Sigmoid colon (tissue), 7 donors: ENCODE results near the gene PET117. TPM values are rescaled to one million over a fixed set of nuclear protein-coding genes. Genes with fewer than 3 reads are reported as not detected.
"Not testable (repeated sequence)": the region's sequence is repeated elsewhere in the genome, so short reads cannot be mapped to it uniquely, and the experiment has no call there.

ENCODE experiments used
- DNase-seq: peaks from one replicate; pipeline ENCODE4 v3.0.0-alpha.2; 2019
- H3K27ac ChIP-seq, 4 donors: fragments of 200-600 bp; sonication (generic); one replicate each; pipeline ENCODE4 v1.5.1; 2016 to 2019; ENCODE audit warnings: mild to moderate bottlenecking in 1 of 4
- H3K27me3 ChIP-seq, 3 donors: fragments of 200-600 bp; sonication (generic); one replicate each; pipeline ENCODE4 v1.5.1; 2019; ENCODE audit warnings: mild to moderate bottlenecking in 1 of 3
- H3K36me3 ChIP-seq, 4 donors: fragments of 200-600 bp; sonication (generic); one replicate each; pipeline ENCODE4 v1.5.1; 2016 to 2019
- H3K4me1 ChIP-seq, 4 donors: fragments of 200-600 bp; sonication (generic); one replicate each; pipeline ENCODE4 v1.5.1; 2017 to 2019
- H3K4me3 ChIP-seq, 4 donors: fragments of 200-600 bp; sonication (generic); one replicate each; pipeline ENCODE4 v1.5.1; 2017 to 2019; ENCODE audit warnings: mild to moderate bottlenecking in 2 of 4, moderate library complexity in 1 of 4
- H3K9me3 ChIP-seq, 4 donors: fragments of 200-600 bp in 3 of 4; sonication (generic) in 3 of 4; one replicate each; pipeline versions ENCODE4 v1.5.1 to v1.6.1; 2013 to 2019
- EP300 ChIP-seq, 4 donors: sonication (generic); formaldehyde crosslinking; IDR thresholded peaks; one replicate each; pipeline ENCODE4 v1.6.1; 2017; ENCODE audit warnings: antibody characterized with exemption in 4 of 4
- POLR2A ChIP-seq, 2 donors: fragments of 450-650 bp; IDR thresholded peaks; one replicate each; pipeline ENCODE4 v1.6.1; 2016; ENCODE audit warnings: antibody characterized with exemption in 2 of 2, mild to moderate bottlenecking in 2 of 2, moderate library complexity in 2 of 2
- POLR2AphosphoS5 ChIP-seq, 4 donors: sonication (generic); formaldehyde crosslinking; IDR thresholded peaks; one replicate each; pipeline ENCODE4 v1.6.1; 2017; ENCODE audit warnings: antibody characterized with exemption in 4 of 4
- WGBS, 2 donors: extraction: QIAGEN DNeasy Blood & Tissue Kit; methylation state at CpG; one replicate each; pipeline ENCODE4 v1.1.7; 2013; 5-methylcytosine and 5-hydroxymethylcytosine counted together
- intact Hi-C: fragments of 100-400 bp; cut with DNase I; formaldehyde crosslinking; loops from one replicate; pipeline ENCODE4 v1.15.1; 2023
- polyA plus RNA-seq, 3 donors: library from polyadenylated mRNA; stranded (reverse); fragments of 200-250 nt; gene quantifications; one replicate each; pipeline ENCODE4 v1.2.3, GENCODE V29; 2013
- total RNA-seq, 4 donors: library from RNA; depleted of rRNA; stranded (reverse); fragments of >200 nt; gene quantifications; one replicate each; pipeline ENCODE4 v1.1.0, GENCODE V29; 2016
- TF ChIP-seq, protein P1 (sequence below), 4 experiments: fragments of 450-650 bp in 3 of 4; fragments of 200-600 bp in 1 of 4; IDR thresholded peaks; one replicate each; pipeline ENCODE4 v1.5.1; 2016 to 2019; ENCODE audit warnings: antibody characterized with exemption in 4 of 4, mild to moderate bottlenecking in 3 of 4, moderate library complexity in 2 of 4
- donor health status: healthy with polysubstance abuse.
- donor health status: Bipolar disorder and iron deficiency.
- donor health status: healthy.

The PET117 gene
- total and polyA plus RNA-seq, 7 donors, result 7.8 to 21.0 (median 17.8) TPM

DNA sequence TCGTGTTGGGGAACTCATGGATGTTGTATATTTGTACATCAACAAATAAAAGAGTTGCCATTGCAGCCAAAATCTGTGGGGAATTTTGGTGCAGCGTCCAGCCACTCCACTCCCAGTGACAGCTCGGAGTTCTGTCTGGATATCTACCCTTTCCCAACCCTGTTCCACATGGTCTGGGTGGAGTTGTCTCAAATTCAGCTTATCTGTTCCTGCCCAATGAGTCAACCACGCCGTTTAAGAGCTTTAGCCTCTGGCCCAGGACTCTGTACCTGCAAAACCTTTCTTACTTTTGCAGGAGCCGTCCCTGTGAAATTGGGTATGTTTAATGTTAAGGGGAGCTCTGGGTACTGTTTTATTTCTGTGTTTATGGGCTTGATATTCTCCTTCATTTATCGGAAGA is 46.0 kb upstream of the PET117 start:
- no peak for DNase-seq
- TF ChIP-seq, protein P1, sequence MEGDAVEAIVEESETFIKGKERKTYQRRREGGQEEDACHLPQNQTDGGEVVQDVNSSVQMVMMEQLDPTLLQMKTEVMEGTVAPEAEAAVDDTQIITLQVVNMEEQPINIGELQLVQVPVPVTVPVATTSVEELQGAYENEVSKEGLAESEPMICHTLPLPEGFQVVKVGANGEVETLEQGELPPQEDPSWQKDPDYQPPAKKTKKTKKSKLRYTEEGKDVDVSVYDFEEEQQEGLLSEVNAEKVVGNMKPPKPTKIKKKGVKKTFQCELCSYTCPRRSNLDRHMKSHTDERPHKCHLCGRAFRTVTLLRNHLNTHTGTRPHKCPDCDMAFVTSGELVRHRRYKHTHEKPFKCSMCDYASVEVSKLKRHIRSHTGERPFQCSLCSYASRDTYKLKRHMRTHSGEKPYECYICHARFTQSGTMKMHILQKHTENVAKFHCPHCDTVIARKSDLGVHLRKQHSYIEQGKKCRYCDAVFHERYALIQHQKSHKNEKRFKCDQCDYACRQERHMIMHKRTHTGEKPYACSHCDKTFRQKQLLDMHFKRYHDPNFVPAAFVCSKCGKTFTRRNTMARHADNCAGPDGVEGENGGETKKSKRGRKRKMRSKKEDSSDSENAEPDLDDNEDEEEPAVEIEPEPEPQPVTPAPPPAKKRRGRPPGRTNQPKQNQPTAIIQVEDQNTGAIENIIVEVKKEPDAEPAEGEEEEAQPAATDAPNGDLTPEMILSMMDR (IDR thresholded peaks at IDR 0.05), result no peak
- TF ChIP-seq POLR2A (IDR thresholded peaks at IDR 0.05) (no peak), EP300 (IDR thresholded peaks at IDR 0.05) (no peak), POLR2AphosphoS5 (IDR thresholded peaks at IDR 0.05) (no peak)
- Histone ChIP-seq H3K27me3 (no peaks in the 10 kb centered on the region), H3K9me3 (no peaks in the 10 kb centered on the region), H3K27ac (no peak overlapping the region), H3K4me3 (no peak overlapping the region), H3K36me3 (no peaks in the 10 kb centered on the region), H3K4me1 (no peaks in the 10 kb centered on the region)
- intact Hi-C loops, result no loop called here
- 34 to 72% methylated on average over 7 of the region's 7 CpGs for WGBS, 2 donors

DNA sequence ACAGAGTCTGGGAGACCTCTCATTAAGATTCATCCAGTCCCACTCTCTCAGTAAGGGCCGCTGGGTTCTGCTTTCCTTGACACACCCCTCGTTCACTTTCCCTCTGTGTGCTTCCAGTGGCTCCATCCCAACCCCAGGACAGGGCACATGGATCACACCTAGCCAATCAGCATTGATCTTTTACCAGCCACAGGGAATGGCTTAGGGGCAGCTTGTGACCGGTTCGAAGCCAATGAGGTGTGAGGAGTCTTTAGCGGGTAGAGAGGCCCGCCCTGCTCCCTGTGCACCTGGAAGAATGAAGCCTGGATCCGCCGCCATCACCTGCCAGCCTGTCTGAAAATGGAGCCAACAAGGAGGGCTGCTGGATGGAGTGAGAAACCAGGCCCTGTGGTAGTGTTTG is 44.8 kb upstream of the PET117 start:
- Histone ChIP-seq H3K27ac (no peak overlapping the region), H3K4me1 (no peaks in the 10 kb centered on the region), H3K36me3 (no peaks in the 10 kb centered on the region), H3K9me3 (no peaks in the 10 kb centered on the region), H3K27me3 (no peaks in the 10 kb centered on the region), H3K4me3 (no peak overlapping the region)
- intact Hi-C loops, result no loop called here
- TF ChIP-seq POLR2A (IDR thresholded peaks at IDR 0.05) (no peak), POLR2AphosphoS5 (IDR thresholded peaks at IDR 0.05) (no peak)
- WGBS, 2 donors, result 81 to 92% methylated on average over 8 of the region's 8 CpGs
- no peak for DNase-seq

- DNase-seq, result no peak
- TF ChIP-seq POLR2A (IDR thresholded peaks at IDR 0.05), result no peak
- no peak for TF ChIP-seq EP300 (IDR thresholded peaks at IDR 0.05)
- no peak for TF ChIP-seq POLR2AphosphoS5 (IDR thresholded peaks at IDR 0.05)
- TF ChIP-seq, protein P1 (IDR thresholded peaks at IDR 0.05), result no peak
Observed at GRCh38 chr20:18093388-18093787, 44.3 kb upstream of the PET117 start.

GRCh38 chr20:18094191-18094590 is 43.5 kb upstream of the PET117 start:
- H3K36me3 ChIP-seq, result no peaks in the 10 kb centered on the region
- WGBS, 2 donors, result 35 to 60% methylated on average over 5 of the region's 5 CpGs
- intact Hi-C loops, result no loop called here

More at GRCh38 chr20:18093388-18093787, 44.3 kb upstream of the PET117 start:
- H3K4me1 ChIP-seq, result no peaks in the 10 kb centered on the region
- no peaks in the 10 kb centered on the region for H3K9me3 ChIP-seq
- WGBS, 2 donors, result 79 to 87% methylated on average over 10 of the region's 10 CpGs
- no peaks in the 10 kb centered on the region for H3K36me3 ChIP-seq
- H3K27ac ChIP-seq, result no peak overlapping the region
- no peak overlapping the region for H3K4me3 ChIP-seq
- no peaks in the 10 kb centered on the region for H3K27me3 ChIP-seq
- intact Hi-C loops, result no loop called here

GRCh38 chr20:18100569-18100968 is 37.1 kb upstream of the PET117 start:
- H3K4me3 ChIP-seq, DNase-seq, intact Hi-C loops, H3K27ac ChIP-seq, H3K36me3 ChIP-seq, H3K9me3 ChIP-seq, H3K27me3 ChIP-seq, H3K4me1 ChIP-seq: not testable (repeated sequence)
- WGBS, 2 donors, result 96 to 98% methylated on average over 11 of the region's 11 CpGs

More at GRCh38 chr20:18094191-18094590, 43.5 kb upstream of the PET117 start:
- no peaks in the 10 kb centered on the region for H3K27me3 ChIP-seq
- no peaks in the 10 kb centered on the region for H3K9me3 ChIP-seq
- DNase-seq, result no peak
- no peak overlapping the region for H3K4me3 ChIP-seq
- TF ChIP-seq POLR2A (IDR thresholded peaks at IDR 0.05), result no peak
- TF ChIP-seq, protein P1 (IDR thresholded peaks at IDR 0.05), result no peak
- TF ChIP-seq POLR2AphosphoS5 (IDR thresholded peaks at IDR 0.05), result no peak
- TF ChIP-seq EP300 (IDR thresholded peaks at IDR 0.05), result no peak
- H3K27ac ChIP-seq, result no peak overlapping the region
- H3K4me1 ChIP-seq, result no peaks in the 10 kb centered on the region

- 33 to 50% methylated on average over 7 of the region's 7 CpGs for WGBS, 2 donors
- intact Hi-C loops, result no loop called here
- H3K27ac ChIP-seq, result no peak overlapping the region
- no peaks in the 10 kb centered on the region for H3K9me3 ChIP-seq
- no peak for DNase-seq
- TF ChIP-seq POLR2AphosphoS5 (IDR thresholded peaks at IDR 0.05) (no peak), POLR2A (IDR thresholded peaks at IDR 0.05) (no peak), EP300 (IDR thresholded peaks at IDR 0.05) (no peak)
- TF ChIP-seq, protein P1 (IDR thresholded peaks at IDR 0.05), result no peak
- H3K36me3 ChIP-seq, result no peaks in the 10 kb centered on the region
- H3K27me3 ChIP-seq, result no peaks in the 10 kb centered on the region
- H3K4me3 ChIP-seq, result no peak overlapping the region
- no peaks in the 10 kb centered on the region for H3K4me1 ChIP-seq
Observed at GRCh38 chr20:18101125-18101810, 36.4 kb upstream of the PET117 start.
